RPMI8226 (cell line): Measurements from ENCODE around the gene ANKRD65.
"Not testable (repeated sequence)": the region's sequence is repeated elsewhere in the genome, so short reads cannot be mapped to it uniquely, and the experiment has no call there.

Experiments used
- DNase-seq: peaks from one replicate; pipeline ENCODE4 v3.0.0-alpha.2; 2015

Gene ANKRD65

GRCh38 chr1:1415751-1416150, 5.3 kb downstream of the ANKRD65 start:
- no peak for DNase-seq

- not testable (repeated sequence) for DNase-seq
Observed at GRCh38 chr1:1412311-1412902, 8.7 kb downstream of the ANKRD65 start.

- no peak for DNase-seq
Observed at GRCh38 chr1:1411626-1412025, 9.4 kb downstream of the ANKRD65 start.

- not testable (repeated sequence) for DNase-seq
Observed at GRCh38 chr1:1410238-1410637, 10.8 kb downstream of the ANKRD65 start.

- DNase-seq: peak; percentile 51
Observed at GRCh38 chr1:1407636-1408318, 13.3 kb downstream of the ANKRD65 start.

GRCh38 chr1:1406821-1407635, 14.0 kb downstream of the ANKRD65 start, which contains the start of gene MRPL20:
TSS of gene MRPL20 (minus strand) at chr1:1407293. CDS start at chr1:1407217, 76 bp downstream.
- DNase-seq: peak; percentile 98

- no peak for DNase-seq
Observed at GRCh38 chr1:1406101-1406820, 14.8 kb downstream of the ANKRD65 start.

- no peak for DNase-seq
Observed at GRCh38 chr1:1403653-1404052, 17.4 kb downstream of the ANKRD65 start.

- not testable (repeated sequence) for DNase-seq
Observed at GRCh38 chr1:1402901-1403392, 18.1 kb downstream of the ANKRD65 start.

- peak; percentile 57 for DNase-seq
Observed at GRCh38 chr1:1402072-1402900, 18.8 kb downstream of the ANKRD65 start.

GRCh38 chr1:1401457-1402010, 19.5 kb downstream of the ANKRD65 start:
- DNase-seq: no peak

GRCh38 chr1:1400576-1401456, 20.3 kb downstream of the ANKRD65 start:
- DNase-seq: no peak

- DNase-seq: peak; percentile 53
Observed at GRCh38 chr1:1399872-1400575, 21.1 kb downstream of the ANKRD65 start.

GRCh38 chr1:1399187-1399871, 21.7 kb downstream of the ANKRD65 start, which contains the start of gene CCNL2:
TSS of gene CCNL2 (minus strand) at chr1:1399335. CDS start at chr1:1399306, 29 bp downstream.
- DNase-seq: peak; percentile 100

GRCh38 chr1:1398677-1399186, 22.3 kb downstream of the ANKRD65 start:
- no peak for DNase-seq

GRCh38 chr1:1397839-1398523, 23.1 kb downstream of the ANKRD65 start:
- peak; percentile 42 for DNase-seq

- DNase-seq: no peak
Observed at GRCh38 chr1:1395166-1395565, 25.9 kb downstream of the ANKRD65 start.

- no peak for DNase-seq
Observed at GRCh38 chr1:1394116-1394515, 27.0 kb downstream of the ANKRD65 start.
